ENCODE measurements around the gene AARS1.
"Not testable (repeated sequence)": the region's sequence is repeated elsewhere in the genome, so short reads cannot be mapped to it uniquely, and the experiment has no call there.

Gene AARS1
- long read RNA-seq, transcript AARS-201 (21 exons, 3,477 nt): major isoform, 1,335 of 1,613 reads
- long read RNA-seq, partial matches to known transcripts: 142 of 1,613 reads
- long read RNA-seq, other reads (novel, unspliced or antisense): 136 of 1,613 reads

GRCh38 chr16:70289229-70290094 lies at the start of gene AARS1:
TSS of gene AARS1 (minus strand) at chr16:70289506. CDS start at chr16:70282763, 6,743 bp downstream.
- peak within 1 kb of the TSS; percentile 98 for H3K27ac ChIP-seq (replicated peaks)
- DNase-seq (ENCODE audit: low read depth in 1 of 2, low spot score in 1 of 2): peak; percentile 99
- H3K4me3 ChIP-seq (replicated peaks; ENCODE audit: insufficient read depth, low read length): peak within 1 kb of the TSS; percentile 87
- no peaks in the 10 kb centered on the region for H3K27me3 ChIP-seq (ENCODE audit: insufficient read depth, poor library complexity, severe bottlenecking)
- TF ChIP-seq POLR2AphosphoS5 (IDR thresholded peaks at IDR 0.05; ENCODE audit: low read depth): peak; percentile 85; the same call in 1 of the 2 replicates
- no peak for TF ChIP-seq CTCF (IDR thresholded peaks at IDR 0.05; ENCODE audit: insufficient read depth, low read length)

DNA sequence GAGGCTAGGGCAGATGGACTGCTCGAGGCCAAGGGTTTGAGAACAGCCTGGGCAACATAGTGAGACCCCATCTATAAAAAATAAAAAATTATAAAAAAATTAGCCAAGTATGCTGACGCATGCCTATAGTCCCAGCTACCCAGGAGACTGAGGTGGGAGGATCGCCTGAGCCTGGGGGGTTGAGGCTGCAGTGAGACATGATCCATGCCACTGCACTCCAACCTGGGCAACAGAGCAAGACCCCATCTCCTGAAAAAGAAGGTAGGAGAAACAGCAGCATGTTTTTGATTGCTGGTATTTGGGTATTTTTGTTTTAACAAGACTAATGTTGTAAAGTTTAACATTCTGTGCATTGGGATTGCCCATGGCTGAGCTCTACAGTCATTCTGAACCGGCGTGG lies 48.5 kb upstream of the AARS1 start:
- Histone ChIP-seq H3K27ac (replicated peaks) (no peak overlapping the region), H3K27me3 (ENCODE audit: insufficient read depth, poor library complexity, severe bottlenecking) (no peaks in the 10 kb centered on the region), H3K4me3 (replicated peaks; ENCODE audit: insufficient read depth, low read length) (no peak overlapping the region)
- no peak for DNase-seq (ENCODE audit: low read depth in 1 of 2, low spot score in 1 of 2)
- TF ChIP-seq POLR2AphosphoS5 (IDR thresholded peaks at IDR 0.05; ENCODE audit: low read depth) (no peak), CTCF (IDR thresholded peaks at IDR 0.05; ENCODE audit: insufficient read depth, low read length) (no peak), GABPA (IDR thresholded peaks at IDR 0.05; ENCODE audit: low read depth) (no peak), SPI1 (IDR thresholded peaks at IDR 0.05; ENCODE audit: borderline replicate concordance, low read depth) (no peak), REST (IDR thresholded peaks at IDR 0.05; ENCODE audit: insufficient replicate concordance, low read depth) (no peak)

GRCh38 chr16:70332728-70333127 lies 43.4 kb upstream of the AARS1 start:
- H3K27ac ChIP-seq (replicated peaks); DNase-seq (ENCODE audit: low read depth in 1 of 2, low spot score in 1 of 2); H3K27me3 ChIP-seq (ENCODE audit: insufficient read depth, poor library complexity, severe bottlenecking); H3K4me3 ChIP-seq (replicated peaks; ENCODE audit: insufficient read depth, low read length): not testable (repeated sequence)

DNA sequence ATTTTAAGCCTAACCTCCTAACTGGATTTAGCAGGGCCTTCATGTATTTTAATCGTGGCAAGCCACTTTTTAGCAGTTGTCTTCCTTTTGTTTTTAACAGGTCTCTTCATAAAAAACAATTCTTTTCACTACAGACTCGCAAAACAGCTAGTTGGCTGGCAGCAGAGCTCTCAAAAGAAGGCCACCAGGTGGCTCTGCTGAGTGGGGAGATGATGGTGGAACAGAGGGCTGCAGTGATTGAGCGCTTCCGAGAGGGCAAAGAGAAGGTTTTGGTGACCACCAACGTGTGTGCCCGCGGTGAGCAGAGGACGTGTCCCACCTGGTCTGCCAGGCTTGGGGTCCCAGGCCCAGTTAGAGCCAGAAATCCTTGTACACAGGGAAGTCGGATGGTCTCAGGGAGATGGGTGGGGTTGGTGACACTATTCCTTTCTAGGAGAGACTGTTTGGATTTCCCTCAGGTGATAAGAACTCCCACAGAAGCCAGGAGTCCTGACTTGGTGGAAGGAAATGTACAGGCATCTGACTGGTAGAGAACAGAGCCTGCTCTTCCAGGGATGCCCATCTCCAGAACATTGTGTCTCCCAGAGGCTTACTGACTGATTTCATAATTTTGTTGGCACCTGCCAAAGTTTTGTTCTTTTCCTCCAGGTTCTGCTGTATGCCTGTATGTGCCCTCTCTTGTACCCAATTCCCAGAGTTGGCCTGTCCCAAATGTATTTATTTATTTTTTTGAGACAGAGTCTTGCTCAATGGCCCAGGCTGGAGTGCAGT lies 42.5 kb upstream of the AARS1 start:
- no peak overlapping the region for H3K27ac ChIP-seq (replicated peaks)
- TF ChIP-seq GABPA (IDR thresholded peaks at IDR 0.05; ENCODE audit: low read depth) (no peak), REST (IDR thresholded peaks at IDR 0.05; ENCODE audit: insufficient replicate concordance, low read depth) (no peak), POLR2AphosphoS5 (IDR thresholded peaks at IDR 0.05; ENCODE audit: low read depth) (no peak), CTCF (IDR thresholded peaks at IDR 0.05; ENCODE audit: insufficient read depth, low read length) (no peak), SPI1 (IDR thresholded peaks at IDR 0.05; ENCODE audit: borderline replicate concordance, low read depth) (no peak)
- no peaks in the 10 kb centered on the region for H3K27me3 ChIP-seq (ENCODE audit: insufficient read depth, poor library complexity, severe bottlenecking)
- no peak overlapping the region for H3K4me3 ChIP-seq (replicated peaks; ENCODE audit: insufficient read depth, low read length)
- DNase-seq (ENCODE audit: low read depth in 1 of 2, low spot score in 1 of 2): no peak
